ENCODE results near the gene POLD2. TPM values are rescaled to one million over a fixed set of nuclear protein-coding genes. Genes with fewer than 3 reads are reported as not detected.

Gene POLD2
- total and polyA plus RNA-seq, 7 donors: 57.3 to 127 (median 87.1) TPM

- Histone ChIP-seq H3K36me3 (ENCODE audit: insufficient read depth in 1 of 2, low read depth in 1 of 2) (no peaks in the 10 kb centered on the region), H3K4me1 (no peaks in the 10 kb centered on the region), H3K4me3 (peak overlapping the region; percentile 63), H3K27me3 (ENCODE audit: insufficient read depth in 3 of 3, low read length in 2 of 3) (peaks cover 0 to 19% (median 4%) of the 10 kb centered on the region in 3 donors), H3K27ac (no peak overlapping the region), H3K9me3 (no peaks in the 10 kb centered on the region)
- intact Hi-C loops (cut with DNase I): no loop called here
- DNase-seq: peak; percentile 82 to 84
- 22 to 36% (median 27%) methylated on average over 45 to 65 of the region's 65 CpGs for whole genome bisulfite sequencing, 3 donors
- TF ChIP-seq CTCF (IDR thresholded peaks at IDR 0.05): no peak
- peak; percentile 59 to 81 (median 72) for ATAC-seq
These were observed 22.9 kb upstream of the POLD2 start for GRCh38 chr7:44145969-44146911.

DNA sequence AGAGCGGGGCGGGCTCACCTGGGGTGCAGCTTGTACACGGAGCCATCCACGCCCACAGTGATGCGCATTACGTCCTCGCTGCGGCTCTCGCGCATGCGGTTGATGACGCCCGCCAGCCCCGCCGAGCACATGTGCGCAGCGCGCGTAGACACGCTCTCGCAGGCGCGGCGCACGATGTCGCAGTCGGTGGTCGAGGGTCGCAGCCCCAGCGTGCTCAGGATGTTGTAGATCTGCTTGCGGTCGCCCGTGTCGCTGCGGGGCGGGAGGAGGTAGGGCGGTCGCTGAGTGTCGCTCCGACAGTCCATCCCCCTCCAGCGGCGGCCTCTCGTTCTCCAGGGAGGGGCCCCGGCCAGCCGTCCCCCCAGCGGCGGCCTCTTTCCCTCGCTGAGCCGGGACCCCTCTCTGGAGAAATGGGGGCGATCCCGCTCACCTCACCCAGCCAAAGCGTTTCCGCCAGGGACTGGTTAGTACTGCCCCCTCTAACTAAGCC lies 22.2 kb upstream of the POLD2 start:
- no peak for TF ChIP-seq CTCF (IDR thresholded peaks at IDR 0.05)
- H3K27ac ChIP-seq: no peak overlapping the region
- DNase-seq (peak in 1 of 2 donors; percentile 53), ATAC-seq (peak; percentile 10 to 37 (median 23))
- no peaks in the 10 kb centered on the region for H3K9me3 ChIP-seq
- intact Hi-C loops (cut with DNase I): no loop called here
- no peaks in the 10 kb centered on the region for H3K36me3 ChIP-seq (ENCODE audit: insufficient read depth in 1 of 2, low read depth in 1 of 2)
- WGBS, 3 donors: 12 to 16% (median 14%) methylated on average over 45 to 53 of the region's 53 CpGs
- peak overlapping the region; percentile 63 for H3K4me3 ChIP-seq
- peaks cover 0 to 19% (median 4%) of the 10 kb centered on the region in 3 donors for H3K27me3 ChIP-seq (ENCODE audit: insufficient read depth in 3 of 3, low read length in 2 of 3)
- no peaks in the 10 kb centered on the region for H3K4me1 ChIP-seq

DNA sequence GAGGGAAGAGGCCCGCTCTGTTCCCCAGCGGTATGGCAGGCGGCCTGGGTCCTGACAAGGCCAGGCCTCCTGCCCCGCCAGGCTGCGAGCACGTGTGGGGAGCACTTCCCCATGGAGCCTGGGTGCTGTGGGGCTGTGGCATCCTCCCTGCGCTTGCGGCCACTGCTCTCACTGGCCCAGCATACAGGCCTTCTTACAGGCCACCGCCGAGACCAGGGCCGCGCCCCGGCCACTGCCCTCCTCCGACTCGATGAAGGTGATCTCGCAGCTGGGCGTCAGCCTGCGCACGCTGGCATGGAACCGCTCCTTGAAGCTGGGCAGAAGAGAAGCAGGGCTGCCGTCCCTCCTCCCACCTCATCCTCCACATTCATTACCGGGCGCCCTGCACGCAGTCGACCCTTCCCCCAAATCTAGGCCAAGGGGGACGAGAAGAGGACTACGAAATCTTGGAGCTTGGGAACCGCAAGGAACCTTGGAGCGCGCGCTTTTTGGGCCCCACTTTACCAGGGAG lies 21.7 kb upstream of the POLD2 start:
- Histone ChIP-seq H3K4me1 (no peaks in the 10 kb centered on the region), H3K9me3 (no peaks in the 10 kb centered on the region), H3K36me3 (ENCODE audit: insufficient read depth in 1 of 2, low read depth in 1 of 2) (no peaks in the 10 kb centered on the region), H3K4me3 (peak overlapping the region; percentile 63), H3K27me3 (ENCODE audit: insufficient read depth in 3 of 3, low read length in 2 of 3) (peaks cover 0 to 19% (median 4%) of the 10 kb centered on the region in 3 donors), H3K27ac (no peak overlapping the region)
- no peak for TF ChIP-seq CTCF (IDR thresholded peaks at IDR 0.05)
- intact Hi-C loops (cut with DNase I): no loop called here
- DNase-seq: no peak
- ATAC-seq: peak in 1 of 4 donors; percentile 7
- 76 to 80% (median 78%) methylated on average over 29 to 31 of the region's 31 CpGs for WGBS, 3 donors

GRCh38 chr7:44144426-44144967 lies 21.1 kb upstream of the POLD2 start:
- no peak for ATAC-seq

More at GRCh38 chr7:44144426-44144967, 21.1 kb upstream of the POLD2 start:
- WGBS, 3 donors: 82 to 89% (median 86%) methylated on average over 6 of the region's 6 CpGs
- Histone ChIP-seq H3K36me3 (ENCODE audit: insufficient read depth in 1 of 2, low read depth in 1 of 2) (no peaks in the 10 kb centered on the region), H3K9me3 (no peaks in the 10 kb centered on the region), H3K27me3 (ENCODE audit: insufficient read depth in 3 of 3, low read length in 2 of 3) (peaks cover 0 to 19% (median 4%) of the 10 kb centered on the region in 3 donors), H3K4me1 (no peaks in the 10 kb centered on the region), H3K4me3 (no peak overlapping the region), H3K27ac (no peak overlapping the region)
- TF ChIP-seq CTCF (IDR thresholded peaks at IDR 0.05): no peak
- DNase-seq: peak in 1 of 2 donors; percentile 44
- intact Hi-C loops (cut with DNase I): no loop called here

Measured in psoas muscle (tissue), 8 donors.